Measurements from ENCODE around the gene MORN1. TPM values are rescaled to one million over a fixed set of nuclear protein-coding genes. Genes with fewer than 3 reads are reported as not detected.

The MORN1 gene
- total and polyA plus RNA-seq, 8 donors: 2.6 to 18.1 (median 5.7) TPM

GRCh38 chr1:2289607-2290006 lies 101.7 kb downstream of the MORN1 start:
- Histone ChIP-seq H3K27ac (peak overlapping the region; percentile 25 to 91 (median 85)), H3K9me3 (no peaks in the 10 kb centered on the region), H3K4me3 (no peak overlapping the region), H3K27me3 (no peaks in the 10 kb centered on the region), H3K4me1 (peaks cover 69 to 95% (median 82%) of the 10 kb centered on the region in 4 donors), H3K36me3 (no peaks in the 10 kb centered on the region)
- TF ChIP-seq POLR2A (IDR thresholded peaks at IDR 0.05) (no peak), POLR2AphosphoS5 (IDR thresholded peaks at IDR 0.05) (no peak), CTCF (IDR thresholded peaks at IDR 0.05) (no peak), EP300 (IDR thresholded peaks at IDR 0.05) (no peak)
- no peak for DNase-seq
- WGBS, 5 donors: 51 to 73% (median 68%) methylated on average over 6 to 9 of the region's 9 CpGs
- intact Hi-C loops (cut with DNase I; ENCODE audit: low total_unique reads): no loop called here

- no peaks in the 10 kb centered on the region for H3K9me3 ChIP-seq
- intact Hi-C loops (cut with DNase I; ENCODE audit: low total_unique reads): no loop called here
- 74 to 79% (median 77%) methylated on average over 14 to 20 of the region's 20 CpGs; no CpG with 5 or more reads in 1 of the 5 donors for WGBS, 5 donors
- no peak overlapping the region for H3K4me3 ChIP-seq
- no peaks in the 10 kb centered on the region for H3K36me3 ChIP-seq
- H3K27ac ChIP-seq: peak overlapping the region in 3 of 5 donors; percentile 13 to 91 (median 85)
- H3K27me3 ChIP-seq: no peaks in the 10 kb centered on the region
- H3K4me1 ChIP-seq: peaks cover 69 to 95% (median 80%) of the 10 kb centered on the region in 4 donors
- TF ChIP-seq CTCF (IDR thresholded peaks at IDR 0.05): no peak
- no peak for TF ChIP-seq POLR2AphosphoS5 (IDR thresholded peaks at IDR 0.05)
- TF ChIP-seq POLR2A (IDR thresholded peaks at IDR 0.05): no peak
- no peak for TF ChIP-seq EP300 (IDR thresholded peaks at IDR 0.05)
- DNase-seq: no peak
Measured at GRCh38 chr1:2288816-2289536, 102.4 kb downstream of the MORN1 start.

- WGBS, 5 donors: 71 to 85% (median 82%) methylated on average over 10 of the region's 10 CpGs
- Histone ChIP-seq H3K27ac (peak overlapping the region in 1 of 5 donors; percentile 85), H3K4me3 (no peak overlapping the region), H3K36me3 (no peaks in the 10 kb centered on the region), H3K9me3 (no peaks in the 10 kb centered on the region), H3K4me1 (peaks cover 69 to 96% (median 81%) of the 10 kb centered on the region in 4 donors), H3K27me3 (no peaks in the 10 kb centered on the region)
- DNase-seq: no peak
- intact Hi-C loops (cut with DNase I; ENCODE audit: low total_unique reads): no loop called here
- no peak for TF ChIP-seq POLR2AphosphoS5 (IDR thresholded peaks at IDR 0.05)
- TF ChIP-seq POLR2A (IDR thresholded peaks at IDR 0.05): no peak
- TF ChIP-seq CTCF (IDR thresholded peaks at IDR 0.05): no peak
- TF ChIP-seq EP300 (IDR thresholded peaks at IDR 0.05): no peak
Measured at GRCh38 chr1:2288311-2288710, 103.0 kb downstream of the MORN1 start.

GRCh38 chr1:2287649-2288048 lies 103.7 kb downstream of the MORN1 start:
- H3K9me3 ChIP-seq: no peaks in the 10 kb centered on the region
- H3K36me3 ChIP-seq: no peaks in the 10 kb centered on the region
- no peak for DNase-seq
- H3K4me3 ChIP-seq: no peak overlapping the region
- peaks cover 63 to 97% (median 81%) of the 10 kb centered on the region in 4 donors for H3K4me1 ChIP-seq
- no peak overlapping the region for H3K27ac ChIP-seq
- no peak for TF ChIP-seq POLR2A (IDR thresholded peaks at IDR 0.05)
- TF ChIP-seq EP300 (IDR thresholded peaks at IDR 0.05): no peak
- no peak for TF ChIP-seq POLR2AphosphoS5 (IDR thresholded peaks at IDR 0.05)
- no peak for TF ChIP-seq CTCF (IDR thresholded peaks at IDR 0.05)
- H3K27me3 ChIP-seq: no peaks in the 10 kb centered on the region
- 84 to 94% (median 92%) methylated on average over 13 to 14 of the region's 14 CpGs for WGBS, 5 donors
- intact Hi-C loops (cut with DNase I; ENCODE audit: low total_unique reads): no loop called here
